GDM1 (cell line): ENCODE data around the gene RARRES1.

ENCODE experiments used
- DNase-seq: peaks from one replicate; lab custom pipeline; 2025; lab: John Stamatoyannopoulos, UW

RARRES1 gene

GRCh38 chr3:158765518-158766205 lies 33.4 kb upstream of the RARRES1 start:
- no peak for DNase-seq

GRCh38 chr3:158763421-158763820 lies 31.2 kb upstream of the RARRES1 start:
- no peak for DNase-seq

- no peak for DNase-seq
Measured at GRCh38 chr3:158762701-158763100, 30.4 kb upstream of the RARRES1 start.

GRCh38 chr3:158761350-158761749 lies 29.1 kb upstream of the RARRES1 start:
- no peak for DNase-seq

GRCh38 chr3:158755421-158755820 lies 23.2 kb upstream of the RARRES1 start:
- no peak for DNase-seq

- no peak for DNase-seq
Measured at GRCh38 chr3:158753854-158754253, 21.6 kb upstream of the RARRES1 start.

- no peak for DNase-seq
Measured at GRCh38 chr3:158751316-158751715, 19.1 kb upstream of the RARRES1 start.

- no peak for DNase-seq
Measured at GRCh38 chr3:158750016-158750415, 17.8 kb upstream of the RARRES1 start.

GRCh38 chr3:158749526-158749925 lies 17.3 kb upstream of the RARRES1 start:
- no peak for DNase-seq

GRCh38 chr3:158748237-158748828 lies 16.1 kb upstream of the RARRES1 start:
- peak; percentile 33 for DNase-seq

- DNase-seq: no peak
Measured at GRCh38 chr3:158747417-158747816, 15.2 kb upstream of the RARRES1 start.

GRCh38 chr3:158745551-158745950 lies 13.3 kb upstream of the RARRES1 start:
- no peak for DNase-seq

- DNase-seq: no peak
Measured at GRCh38 chr3:158744567-158745288, 12.5 kb upstream of the RARRES1 start.

- DNase-seq: no peak
Measured at GRCh38 chr3:158743664-158744566, 11.7 kb upstream of the RARRES1 start.

- no peak for DNase-seq
Measured at GRCh38 chr3:158742871-158743663, 10.8 kb upstream of the RARRES1 start.

GRCh38 chr3:158739661-158740060 lies 7.4 kb upstream of the RARRES1 start:
- no peak for DNase-seq

GRCh38 chr3:158739078-158739477 lies 6.8 kb upstream of the RARRES1 start:
- DNase-seq: no peak

- no peak for DNase-seq
Measured at GRCh38 chr3:158738653-158739052, 6.4 kb upstream of the RARRES1 start.

- no peak for DNase-seq
Measured at GRCh38 chr3:158737976-158738615, 5.8 kb upstream of the RARRES1 start.

- DNase-seq: no peak
Measured at GRCh38 chr3:158737410-158737809, 5.2 kb upstream of the RARRES1 start.
